Amniotic epithelial cell (primary cell): ENCODE data around the gene DGKE.
A peak's percentile ranks its signal among the peaks of the same experiment; 100 is the strongest.

ENCODE experiments used
- DNase-seq: peaks from one replicate; pipeline ENCODE4 v3.0.0-alpha.2; 2010; ENCODE audit warnings: low read depth

Gene DGKE

GRCh38 chr17:56815711-56816110 is 18.2 kb upstream of the DGKE start:
- peak; percentile 82 for DNase-seq

- no peak for DNase-seq
Observed at GRCh38 chr17:56817066-56817465, 16.9 kb upstream of the DGKE start.

- no peak for DNase-seq
Observed at GRCh38 chr17:56819030-56819429, 14.9 kb upstream of the DGKE start.

- peak; percentile 62 for DNase-seq
Observed at GRCh38 chr17:56819431-56820145, 14.4 kb upstream of the DGKE start.

GRCh38 chr17:56820207-56820606 is 13.7 kb upstream of the DGKE start:
- DNase-seq = no peak

- no peak for DNase-seq
Observed at GRCh38 chr17:56821847-56822534, 12.0 kb upstream of the DGKE start.

- no peak for DNase-seq
Observed at GRCh38 chr17:56822725-56823124, 11.2 kb upstream of the DGKE start.

- DNase-seq = no peak
Observed at GRCh38 chr17:56823848-56824247, 10.1 kb upstream of the DGKE start.

- DNase-seq = peak; percentile 21
Observed at GRCh38 chr17:56824503-56824902, 9.4 kb upstream of the DGKE start.

- no peak for DNase-seq
Observed at GRCh38 chr17:56826611-56827414, 7.1 kb upstream of the DGKE start.

- no peak for DNase-seq
Observed at GRCh38 chr17:56830726-56831368, 3.1 kb upstream of the DGKE start.

GRCh38 chr17:56831369-56832095 is 2.4 kb upstream of the DGKE start:
- DNase-seq = no peak

- no peak for DNase-seq
Observed at GRCh38 chr17:56832446-56832845, 1.5 kb upstream of the DGKE start.

GRCh38 chr17:56833057-56833808 is 718 bp upstream of the DGKE start:
- DNase-seq = peak; percentile 46

GRCh38 chr17:56834380-56835263 is 671 bp downstream of the DGKE start:
- no peak for DNase-seq

- DNase-seq = no peak
Observed at GRCh38 chr17:56835264-56835585, 1.3 kb downstream of the DGKE start.

GRCh38 chr17:56838687-56839086 is 4.7 kb downstream of the DGKE start:
- no peak for DNase-seq

GRCh38 chr17:56842577-56842976 is 8.6 kb downstream of the DGKE start:
- DNase-seq = no peak

- no peak for DNase-seq
Observed at GRCh38 chr17:56845934-56846333, 12.0 kb downstream of the DGKE start.

GRCh38 chr17:56847106-56847505 is 13.2 kb downstream of the DGKE start:
- no peak for DNase-seq
